Peyer's patch (tissue), 4 donors: ENCODE measurements around the gene ACAT2.

Experiments used
- POLR2A ChIP-seq, 2 donors: fragments of 450-650 bp; IDR thresholded peaks; one replicate each; pipeline ENCODE4 v1.5.1; 2017; ENCODE audit warnings: antibody characterized with exemption in 2 of 2, mild to moderate bottlenecking in 2 of 2, moderate library complexity in 2 of 2
- TF ChIP-seq, protein P1 (sequence below), 6 experiments: fragments of 450-650 bp in 4 of 6; fragments of 200-600 bp in 2 of 6; sonication (generic) in 1 of 6; IDR thresholded peaks; one replicate each; pipeline ENCODE4 v1.5.1; 2017 to 2019; ENCODE audit warnings: antibody characterized with exemption in 6 of 6, mild to moderate bottlenecking in 3 of 6, moderate library complexity in 1 of 6

DNA sequence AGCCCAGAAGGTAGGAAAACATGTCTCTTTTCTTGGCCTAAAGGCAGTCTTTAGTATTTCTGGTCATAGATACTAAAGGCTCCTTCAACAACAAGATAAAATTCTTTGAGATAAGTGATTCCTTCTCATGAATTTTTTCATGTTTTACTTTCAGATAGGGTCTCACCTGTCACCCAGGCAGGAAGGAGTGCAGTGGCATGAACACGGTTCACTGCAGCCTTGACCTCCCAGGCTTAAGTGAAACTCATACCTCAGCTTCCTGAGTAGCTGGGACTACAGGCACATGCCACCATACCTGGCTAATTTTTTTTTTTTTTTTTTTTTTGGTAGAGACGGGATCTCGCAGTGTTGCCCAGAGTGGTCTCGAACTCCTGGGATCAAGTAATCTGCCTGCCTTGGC, 47.3 kb downstream of the ACAT2 start:
- TF ChIP-seq, protein P1, sequence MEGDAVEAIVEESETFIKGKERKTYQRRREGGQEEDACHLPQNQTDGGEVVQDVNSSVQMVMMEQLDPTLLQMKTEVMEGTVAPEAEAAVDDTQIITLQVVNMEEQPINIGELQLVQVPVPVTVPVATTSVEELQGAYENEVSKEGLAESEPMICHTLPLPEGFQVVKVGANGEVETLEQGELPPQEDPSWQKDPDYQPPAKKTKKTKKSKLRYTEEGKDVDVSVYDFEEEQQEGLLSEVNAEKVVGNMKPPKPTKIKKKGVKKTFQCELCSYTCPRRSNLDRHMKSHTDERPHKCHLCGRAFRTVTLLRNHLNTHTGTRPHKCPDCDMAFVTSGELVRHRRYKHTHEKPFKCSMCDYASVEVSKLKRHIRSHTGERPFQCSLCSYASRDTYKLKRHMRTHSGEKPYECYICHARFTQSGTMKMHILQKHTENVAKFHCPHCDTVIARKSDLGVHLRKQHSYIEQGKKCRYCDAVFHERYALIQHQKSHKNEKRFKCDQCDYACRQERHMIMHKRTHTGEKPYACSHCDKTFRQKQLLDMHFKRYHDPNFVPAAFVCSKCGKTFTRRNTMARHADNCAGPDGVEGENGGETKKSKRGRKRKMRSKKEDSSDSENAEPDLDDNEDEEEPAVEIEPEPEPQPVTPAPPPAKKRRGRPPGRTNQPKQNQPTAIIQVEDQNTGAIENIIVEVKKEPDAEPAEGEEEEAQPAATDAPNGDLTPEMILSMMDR (IDR thresholded peaks at IDR 0.05), result no peak
- TF ChIP-seq POLR2A (IDR thresholded peaks at IDR 0.05), result no peak
